ENCODE results near the gene NDST1. TPM values are rescaled to one million over a fixed set of nuclear protein-coding genes. Genes with fewer than 3 reads are reported as not detected.
A peak's percentile ranks its signal among the peaks of the same experiment; 100 is the strongest.

Gene NDST1
- total RNA-seq, 1 experiment from 2014 or later = 69.9 TPM

- TF ChIP-seq KAT7 (CRISPR knock-in tag; IDR thresholded peaks at IDR 0.05; ENCODE audit: borderline replicate concordance) (no peak), ZNF219 (CRISPR knock-in tag; IDR thresholded peaks at IDR 0.05; ENCODE audit: borderline replicate concordance) (no peak), SOX15 (CRISPR knock-in tag; IDR thresholded peaks at IDR 0.05) (no peak), NFYB (CRISPR knock-in tag; conservative IDR thresholded peaks at IDR 0.05; ENCODE audit: low read depth) (no peak), TP53 (CRISPR knock-in tag; IDR thresholded peaks at IDR 0.05) (no peak)
These were observed 19.2 kb upstream of the NDST1 start (continued) for GRCh38 chr5:150488519-150489359.

- no peak overlapping the region for H3K4me3 Mint-ChIP-seq
- POLR2A ChIA-PET = interaction anchor here (0.6 to 1.4 kb wide), 4 partner anchors 10 to 168 kb away, joined by 3 to 5 read pairs (median 3); no protein-coding TSS in a partner anchor
- ATAC-seq (peak; percentile 7), DNase-seq (ENCODE audit: low spot score) (no peak)
- TF ChIP-seq NFATC4 (CRISPR knock-in tag; IDR thresholded peaks at IDR 0.05) (no peak), GTF2I (CRISPR knock-in tag; conservative IDR thresholded peaks at IDR 0.05) (no peak), IRF1 (CRISPR knock-in tag; IDR thresholded peaks at IDR 0.05) (no peak), KAT7 (CRISPR knock-in tag; IDR thresholded peaks at IDR 0.05; ENCODE audit: borderline replicate concordance) (no peak), ZNF425 (CRISPR knock-in tag; conservative IDR thresholded peaks at IDR 0.05) (no peak), TEAD4 (CRISPR knock-in tag; IDR thresholded peaks at IDR 0.05) (no peak), FOXJ3 (CRISPR knock-in tag; IDR thresholded peaks at IDR 0.05; ENCODE audit: borderline replicate concordance) (no peak)
- TF ChIP-seq, protein P1, sequence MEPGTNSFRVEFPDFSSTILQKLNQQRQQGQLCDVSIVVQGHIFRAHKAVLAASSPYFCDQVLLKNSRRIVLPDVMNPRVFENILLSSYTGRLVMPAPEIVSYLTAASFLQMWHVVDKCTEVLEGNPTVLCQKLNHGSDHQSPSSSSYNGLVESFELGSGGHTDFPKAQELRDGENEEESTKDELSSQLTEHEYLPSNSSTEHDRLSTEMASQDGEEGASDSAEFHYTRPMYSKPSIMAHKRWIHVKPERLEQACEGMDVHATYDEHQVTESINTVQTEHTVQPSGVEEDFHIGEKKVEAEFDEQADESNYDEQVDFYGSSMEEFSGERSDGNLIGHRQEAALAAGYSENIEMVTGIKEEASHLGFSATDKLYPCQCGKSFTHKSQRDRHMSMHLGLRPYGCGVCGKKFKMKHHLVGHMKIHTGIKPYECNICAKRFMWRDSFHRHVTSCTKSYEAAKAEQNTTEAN (CRISPR knock-in tag; IDR thresholded peaks at IDR 0.05) = no peak
- no peaks in the 10 kb centered on the region for H3K27me3 Mint-ChIP-seq (ENCODE audit: low read depth)
- peak overlapping the region; percentile 80 for H3K27ac Mint-ChIP-seq
- peaks cover 65% of the 10 kb centered on the region for H3K4me1 Mint-ChIP-seq
- H3K36me3 Mint-ChIP-seq = no peaks in the 10 kb centered on the region
- no peaks in the 10 kb centered on the region for H3K9me3 Mint-ChIP-seq
- CTCF ChIA-PET = interaction anchor here (0.8 to 3.1 kb wide), 20 partner anchors 9 to 246 kb away, joined by 3 to 24 read pairs (median 4); partner anchors contain the start of genes CD74 and RPS14
These were observed 18.3 kb upstream of the NDST1 start for GRCh38 chr5:150489360-150490295.

GRCh38 chr5:150490296-150490669, 17.6 kb upstream of the NDST1 start:
- Mint-ChIP-seq H3K4me3 (no peak overlapping the region), H3K4me1 (peaks cover 59% of the 10 kb centered on the region), H3K27ac (peak overlapping the region; percentile 80), H3K9me3 (no peaks in the 10 kb centered on the region), H3K36me3 (no peaks in the 10 kb centered on the region), H3K27me3 (ENCODE audit: low read depth) (no peaks in the 10 kb centered on the region)
- TF ChIP-seq CDX4 (CRISPR knock-in tag; IDR thresholded peaks at IDR 0.05; ENCODE audit: borderline replicate concordance) = no peak
- ATAC-seq (no peak), DNase-seq (ENCODE audit: low spot score) (no peak)
- ChIA-PET CTCF (interaction anchor here (0.8 to 3.1 kb wide), 20 partner anchors 8 to 245 kb away, joined by 3 to 24 read pairs (median 4); partner anchors contain the start of gene RPS14), POLR2A (interaction anchor here (1.4 kb wide), 1 partner anchor 9 kb away, joined by 5 read pairs; no protein-coding TSS in a partner anchor)
